Left lobe of liver (tissue), 2 donors: ENCODE measurements around the gene HPS4. TPM values are rescaled to one million over a fixed set of nuclear protein-coding genes. Genes with fewer than 3 reads are reported as not detected.

ENCODE experiments used
- ATAC-seq: fragments of 200-7000 bp; cut with Tn5 transposase; one replicate; pipeline ENCODE4 v1.9.1; 2020; ENCODE audit warnings: mild to moderate bottlenecking, moderate library complexity
- DNase-seq: peaks from one replicate; pipeline ENCODE4 v3.0.0-alpha.2; 2020; ENCODE audit warnings: low spot score
- total RNA-seq: library from RNA; stranded (reverse); gene quantifications from one replicate; pipeline ENCODE4 v1.2.1, GENCODE V29; 2021
- donor health status: DM: no; HTN: no; CAD: no; lungs with moderate emphysema.
- donor health status: DM: no; HTN: yes; CAD: no.

HPS4 gene
- total RNA-seq, 1 donor from 2014 or later: 13.2 TPM

- DNase-seq (no peak), ATAC-seq (no peak)
These were observed 12.8 kb downstream of the HPS4 start for GRCh38 chr22:26470807-26471206.

GRCh38 chr22:26466196-26466595 is 17.4 kb downstream of the HPS4 start:
- ATAC-seq (no peak), DNase-seq (no peak)

GRCh38 chr22:26464312-26464711 is 19.3 kb downstream of the HPS4 start:
- DNase-seq: no peak
- no peak for ATAC-seq

- ATAC-seq (no peak), DNase-seq (no peak)
These were observed 19.9 kb downstream of the HPS4 start for GRCh38 chr22:26463688-26464087.

GRCh38 chr22:26463101-26463661 is 20.4 kb downstream of the HPS4 start:
- DNase-seq: no peak
- ATAC-seq: peak; percentile 69

GRCh38 chr22:26462641-26463040 is 20.9 kb downstream of the HPS4 start:
- no peak for ATAC-seq
- no peak for DNase-seq

- ATAC-seq: no peak
These were observed 21.5 kb downstream of the HPS4 start for GRCh38 chr22:26462051-26462450.

GRCh38 chr22:26461188-26461810 is 22.3 kb downstream of the HPS4 start:
- DNase-seq: no peak
- ATAC-seq: peak; percentile 85

More at GRCh38 chr22:26462051-26462450, 21.5 kb downstream of the HPS4 start:
- no peak for DNase-seq

GRCh38 chr22:26460202-26460601 is 23.4 kb downstream of the HPS4 start:
- no peak for ATAC-seq
- DNase-seq: no peak

- no peak for DNase-seq
These were observed 25.8 kb downstream of the HPS4 start for GRCh38 chr22:26457661-26458272.

GRCh38 chr22:26453812-26454500 is 29.6 kb downstream of the HPS4 start:
- ATAC-seq (no peak), DNase-seq (no peak)

More at GRCh38 chr22:26457661-26458272, 25.8 kb downstream of the HPS4 start:
- ATAC-seq: no peak

- ATAC-seq (no peak), DNase-seq (no peak)
These were observed 30.4 kb downstream of the HPS4 start for GRCh38 chr22:26453216-26453615.

- DNase-seq: no peak
- ATAC-seq: no peak
These were observed 31.2 kb downstream of the HPS4 start for GRCh38 chr22:26452236-26453016.

- DNase-seq (no peak), ATAC-seq (no peak)
These were observed 33.0 kb downstream of the HPS4 start for GRCh38 chr22:26450453-26451185.

GRCh38 chr22:26448941-26449340 is 34.6 kb downstream of the HPS4 start:
- no peak for ATAC-seq

GRCh38 chr22:26448334-26448733 is 35.2 kb downstream of the HPS4 start:
- ATAC-seq: no peak
- DNase-seq: no peak

More at GRCh38 chr22:26448941-26449340, 34.6 kb downstream of the HPS4 start:
- DNase-seq: no peak

- DNase-seq (no peak), ATAC-seq (no peak)
These were observed 35.8 kb downstream of the HPS4 start for GRCh38 chr22:26447584-26448329.

- no peak for DNase-seq
- no peak for ATAC-seq
These were observed 36.6 kb downstream of the HPS4 start for GRCh38 chr22:26446808-26447515.
